ENCODE measurements around the gene SFSWAP.

Gene SFSWAP

GRCh38 chr12:131816495-131816894 is 105.6 kb downstream of the SFSWAP start:
- DNase-seq (ENCODE audit: low read depth), result no peak

GRCh38 chr12:131817241-131817640 is 106.4 kb downstream of the SFSWAP start:
- no peak for DNase-seq (ENCODE audit: low read depth)

GRCh38 chr12:131818821-131819585 is 108.1 kb downstream of the SFSWAP start:
- DNase-seq (ENCODE audit: low read depth), result no peak

- no peak for DNase-seq (ENCODE audit: low read depth)
Observed at GRCh38 chr12:131824450-131824849, 113.6 kb downstream of the SFSWAP start.

GRCh38 chr12:131825146-131825892 is 114.4 kb downstream of the SFSWAP start:
- DNase-seq (ENCODE audit: low read depth), result no peak

- DNase-seq (ENCODE audit: low read depth), result no peak
Observed at GRCh38 chr12:131826097-131826928, 115.4 kb downstream of the SFSWAP start.

- no peak for DNase-seq (ENCODE audit: low read depth)
Observed at GRCh38 chr12:131827961-131828534, 117.2 kb downstream of the SFSWAP start, which contains the start of gene MMP17. Gene MMP17 (plus strand): TSS chr12:131828393. CDS start chr12:131828495, 102 bp downstream.

- DNase-seq (ENCODE audit: low read depth), result no peak
Observed at GRCh38 chr12:131828671-131829355, 117.9 kb downstream of the SFSWAP start.

- no peak for DNase-seq (ENCODE audit: low read depth)
Observed at GRCh38 chr12:131829356-131829747, 118.5 kb downstream of the SFSWAP start.

GRCh38 chr12:131829791-131830334 is 119.0 kb downstream of the SFSWAP start:
- no peak for DNase-seq (ENCODE audit: low read depth)

GRCh38 chr12:131830335-131830913 is 119.5 kb downstream of the SFSWAP start:
- DNase-seq (ENCODE audit: low read depth), result no peak

GRCh38 chr12:131830914-131831571 is 120.2 kb downstream of the SFSWAP start:
- no peak for DNase-seq (ENCODE audit: low read depth)

GRCh38 chr12:131831635-131832041 is 120.7 kb downstream of the SFSWAP start:
- no peak for DNase-seq (ENCODE audit: low read depth)

- DNase-seq (ENCODE audit: low read depth), result no peak
Observed at GRCh38 chr12:131832321-131833231, 121.7 kb downstream of the SFSWAP start.

GRCh38 chr12:131833288-131833895 is 122.5 kb downstream of the SFSWAP start:
- no peak for DNase-seq (ENCODE audit: low read depth)

- no peak for DNase-seq (ENCODE audit: low read depth)
Observed at GRCh38 chr12:131833896-131834641, 123.2 kb downstream of the SFSWAP start.

- DNase-seq (ENCODE audit: low read depth), result no peak
Observed at GRCh38 chr12:131834798-131835615, 124.1 kb downstream of the SFSWAP start.
